HEK293 (cell line): ENCODE results near the gene TNFSF13B.

Experiments
- CTCF ChIA-PET: fragments of 350-600 bp; formaldehyde crosslinking; extraction: SDS; loops from one replicate; lab custom pipeline; 2021; ENCODE audit warnings: antibody characterized with exemption; lab: Yijun Ruan, JAX
- POLR2A ChIA-PET: fragments of 300-600 bp; formaldehyde crosslinking; extraction: SDS; loops from one replicate; lab custom pipeline; 2020; ENCODE audit warnings: antibody characterized with exemption, inconsistent platforms; lab: Yijun Ruan, JAX
- H3K27ac ChIP-seq: fragments of 200-500 bp; sonication (Bioruptor generic); 2 replicates; pipeline ENCODE4 v1.5.1; 2014; ENCODE audit warnings: low read depth, low read length, control low read depth, inconsistent platforms; ENCODE audit errors: extremely low read depth
- H3K36me3 ChIP-seq, 2 experiments: fragments of 200-500 bp in 1 of 2; sonication (Bioruptor generic) in 1 of 2; 1 replicate in 1 of 2; 2 replicates in 1 of 2; pipeline ENCODE4 v1.5.1; 2014 to 2017; ENCODE audit warnings: inconsistent platforms in 2 of 2, low read length in 2 of 2; ENCODE audit not compliant: control insufficient read depth in 2 of 2, insufficient read depth in 1 of 2
- H3K4me1 ChIP-seq: fragments of 200-500 bp; sonication (Bioruptor generic); 2 replicates; pipeline ENCODE4 v1.5.1; 2014; ENCODE audit warnings: mild to moderate bottlenecking, low read length, inconsistent platforms; ENCODE audit not compliant: control insufficient read depth, insufficient read depth
- H3K4me3 ChIP-seq: 2 replicates; pipeline ENCODE4 v1.5.1; 2011; ENCODE audit warnings: low read depth, mild to moderate bottlenecking, control low read depth, low read length, moderate library complexity
- H3K9me3 ChIP-seq: fragments of 200-500 bp; sonication (Bioruptor generic); 2 replicates; pipeline ENCODE4 v1.5.1; 2014; ENCODE audit warnings: low read depth, low read length, inconsistent platforms; ENCODE audit not compliant: control insufficient read depth, insufficient read depth
- EGR2 ChIP-seq: fragments of 450-650 bp; formaldehyde crosslinking; IDR thresholded peaks from 2 replicates; pipeline ENCODE4 v1.5.1; 2016; ENCODE audit warnings: low read depth, missing biosample characterization, missing genetic modification characterization
- IKZF3 ChIP-seq: fragments of 450-650 bp; IDR thresholded peaks from 2 replicates; pipeline ENCODE4 v1.5.0; 2018; ENCODE audit warnings: missing biosample characterization, mild to moderate bottlenecking, missing genetic modification characterization, moderate library complexity
- KLF17 ChIP-seq: fragments of 450-650 bp; formaldehyde crosslinking; IDR thresholded peaks from 2 replicates; pipeline ENCODE4 v1.5.1; 2016; ENCODE audit warnings: missing biosample characterization, missing genetic modification characterization
- KLF7 ChIP-seq: fragments of 450-650 bp; formaldehyde crosslinking; IDR thresholded peaks from 2 replicates; pipeline ENCODE4 v1.5.1; 2016; ENCODE audit warnings: missing biosample characterization, missing genetic modification characterization, borderline replicate concordance
- REPIN1 ChIP-seq: fragments of 450-650 bp; formaldehyde crosslinking; IDR thresholded peaks from 2 replicates; pipeline ENCODE4 v1.5.1; 2017; ENCODE audit warnings: missing biosample characterization, missing genetic modification characterization, low read depth
- TRIM28 ChIP-seq: IDR thresholded peaks from 2 replicates; pipeline ENCODE4 v1.6.1; 2011; ENCODE audit warnings: low read length, control low read depth, borderline replicate concordance
- ZFP37 ChIP-seq: fragments of 450-650 bp; formaldehyde crosslinking; IDR thresholded peaks from 2 replicates; pipeline ENCODE4 v1.5.1; 2016; ENCODE audit warnings: missing biosample characterization, missing genetic modification characterization
- ZNF140 ChIP-seq: fragments of 450-650 bp; formaldehyde crosslinking; IDR thresholded peaks from 2 replicates; pipeline ENCODE4 v1.5.1; 2016; ENCODE audit warnings: missing biosample characterization, missing genetic modification characterization
- ZNF266 ChIP-seq: fragments of 450-650 bp; formaldehyde crosslinking; IDR thresholded peaks from 2 replicates; pipeline ENCODE4 v1.5.1; 2016; ENCODE audit warnings: missing biosample characterization, missing genetic modification characterization, low read depth
- ZNF274 ChIP-seq, 2 experiments: fragments of 200-500 bp in 1 of 2; fragments of 450-650 bp in 1 of 2; sonication (Bioruptor generic) in 1 of 2; formaldehyde crosslinking in 1 of 2; IDR thresholded peaks; 2 replicates each; pipeline versions ENCODE4 v1.5.1 to v1.6.1; 2014 to 2016; ENCODE audit warnings: borderline replicate concordance in 1 of 2, inconsistent platforms in 1 of 2, low read length in 1 of 2, missing biosample characterization in 1 of 2, missing genetic modification characterization in 1 of 2
- ZNF530 ChIP-seq: fragments of 450-650 bp; formaldehyde crosslinking; IDR thresholded peaks from 2 replicates; pipeline ENCODE4 v1.5.1; 2016; ENCODE audit warnings: low read depth, missing biosample characterization, missing genetic modification characterization
- ZNF580 ChIP-seq: fragments of 450-650 bp; formaldehyde crosslinking; IDR thresholded peaks from 2 replicates; pipeline ENCODE4 v1.5.1; 2016; ENCODE audit warnings: missing biosample characterization, missing genetic modification characterization
- ZNF791 ChIP-seq: fragments of 450-650 bp; formaldehyde crosslinking; IDR thresholded peaks from 2 replicates; pipeline ENCODE4 v1.5.1; 2016; ENCODE audit warnings: missing biosample characterization, missing genetic modification characterization
- ZNF830 ChIP-seq: fragments of 450-650 bp; IDR thresholded peaks from 2 replicates; pipeline ENCODE4 v1.5.0; 2018; ENCODE audit warnings: missing biosample characterization, missing genetic modification characterization, low read depth, mild to moderate bottlenecking, moderate library complexity
- TF ChIP-seq, protein P1 (sequence below): fragments of 450-650 bp; formaldehyde crosslinking; IDR thresholded peaks from 2 replicates; pipeline ENCODE4 v1.5.1; 2017; ENCODE audit warnings: missing biosample characterization, missing genetic modification characterization
- TF ChIP-seq, protein P2 (sequence below): fragments of 450-650 bp; formaldehyde crosslinking; IDR thresholded peaks from 2 replicates; pipeline ENCODE4 v1.5.1; 2017; ENCODE audit warnings: missing biosample characterization, missing genetic modification characterization

TNFSF13B gene

GRCh38 chr13:108276060-108276459 is 6.5 kb downstream of the TNFSF13B start:
- Histone ChIP-seq H3K4me1 (no peaks in the 10 kb centered on the region), H3K27ac (no peak overlapping the region), H3K9me3 (no peaks in the 10 kb centered on the region), H3K36me3 (no peaks in the 10 kb centered on the region), H3K4me3 (no peak overlapping the region)
- ChIA-PET POLR2A (no interaction called here), CTCF (no interaction called here)
- TF ChIP-seq IKZF3 (tag by site-specific recombination) (no peak), ZNF140 (tag by site-specific recombination) (no peak), ZNF530 (tag by site-specific recombination) (no peak), TRIM28 (no peak), ZFP37 (tag by site-specific recombination) (no peak)
- TF ChIP-seq, protein P1, sequence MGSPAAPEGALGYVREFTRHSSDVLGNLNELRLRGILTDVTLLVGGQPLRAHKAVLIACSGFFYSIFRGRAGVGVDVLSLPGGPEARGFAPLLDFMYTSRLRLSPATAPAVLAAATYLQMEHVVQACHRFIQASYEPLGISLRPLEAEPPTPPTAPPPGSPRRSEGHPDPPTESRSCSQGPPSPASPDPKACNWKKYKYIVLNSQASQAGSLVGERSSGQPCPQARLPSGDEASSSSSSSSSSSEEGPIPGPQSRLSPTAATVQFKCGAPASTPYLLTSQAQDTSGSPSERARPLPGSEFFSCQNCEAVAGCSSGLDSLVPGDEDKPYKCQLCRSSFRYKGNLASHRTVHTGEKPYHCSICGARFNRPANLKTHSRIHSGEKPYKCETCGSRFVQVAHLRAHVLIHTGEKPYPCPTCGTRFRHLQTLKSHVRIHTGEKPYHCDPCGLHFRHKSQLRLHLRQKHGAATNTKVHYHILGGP (tag by site-specific recombination): no peak

- ChIA-PET POLR2A (no interaction called here), CTCF (interaction anchor here (1.2 kb wide), 1 partner anchor 10 kb away, joined by 4 read pairs; no protein-coding TSS in a partner anchor)
- H3K9me3 ChIP-seq: no peaks in the 10 kb centered on the region
- no peaks in the 10 kb centered on the region for H3K4me1 ChIP-seq
- no peak overlapping the region for H3K27ac ChIP-seq
- H3K36me3 ChIP-seq: no peaks in the 10 kb centered on the region
- no peak overlapping the region for H3K4me3 ChIP-seq
- TF ChIP-seq ZNF830 (no peak), ZFP37 (tag by site-specific recombination) (no peak), KLF7 (tag by site-specific recombination) (no peak), ZNF140 (tag by site-specific recombination) (no peak), ZNF580 (tag by site-specific recombination) (no peak), ZNF266 (tag by site-specific recombination) (no peak)
These were observed 8.9 kb downstream of the TNFSF13B start for GRCh38 chr13:108278466-108278865.

DNA sequence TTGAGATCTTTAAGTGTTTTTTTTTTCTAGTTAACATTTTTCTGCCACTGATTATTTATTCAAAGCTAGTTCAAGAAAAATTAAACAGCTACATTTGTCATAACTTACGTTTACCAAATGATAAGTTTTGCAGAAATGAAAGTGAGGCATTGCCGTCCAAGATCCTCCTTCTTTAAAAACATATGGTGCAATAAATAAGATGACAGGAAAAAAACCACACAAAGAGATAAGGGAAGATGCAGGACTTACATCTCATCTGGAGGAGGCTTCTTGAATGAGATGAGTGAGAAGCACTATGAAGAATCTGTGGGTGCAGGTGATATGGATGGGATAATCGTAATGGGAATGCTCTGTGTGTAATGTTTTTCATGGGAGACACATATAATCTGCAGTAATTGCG is 12.4 kb downstream of the TNFSF13B start:
- Histone ChIP-seq H3K4me3 (no peak overlapping the region), H3K4me1 (no peaks in the 10 kb centered on the region), H3K9me3 (no peaks in the 10 kb centered on the region), H3K36me3 (no peaks in the 10 kb centered on the region), H3K27ac (no peak overlapping the region)
- CTCF ChIA-PET: no interaction called here
- POLR2A ChIA-PET: no interaction called here
- no peak for TF ChIP-seq ZNF274 (IDR thresholded peaks at IDR 0.05; ENCODE audit: low read length)
- TF ChIP-seq ZNF274 (tag by site-specific recombination; IDR thresholded peaks at IDR 0.05; ENCODE audit: borderline replicate concordance): no peak
- no peak for TF ChIP-seq KLF17 (tag by site-specific recombination)
- TF ChIP-seq ZNF791 (tag by site-specific recombination): no peak
- TF ChIP-seq REPIN1: no peak
- TF ChIP-seq EGR2: no peak
- TF ChIP-seq, protein P2, sequence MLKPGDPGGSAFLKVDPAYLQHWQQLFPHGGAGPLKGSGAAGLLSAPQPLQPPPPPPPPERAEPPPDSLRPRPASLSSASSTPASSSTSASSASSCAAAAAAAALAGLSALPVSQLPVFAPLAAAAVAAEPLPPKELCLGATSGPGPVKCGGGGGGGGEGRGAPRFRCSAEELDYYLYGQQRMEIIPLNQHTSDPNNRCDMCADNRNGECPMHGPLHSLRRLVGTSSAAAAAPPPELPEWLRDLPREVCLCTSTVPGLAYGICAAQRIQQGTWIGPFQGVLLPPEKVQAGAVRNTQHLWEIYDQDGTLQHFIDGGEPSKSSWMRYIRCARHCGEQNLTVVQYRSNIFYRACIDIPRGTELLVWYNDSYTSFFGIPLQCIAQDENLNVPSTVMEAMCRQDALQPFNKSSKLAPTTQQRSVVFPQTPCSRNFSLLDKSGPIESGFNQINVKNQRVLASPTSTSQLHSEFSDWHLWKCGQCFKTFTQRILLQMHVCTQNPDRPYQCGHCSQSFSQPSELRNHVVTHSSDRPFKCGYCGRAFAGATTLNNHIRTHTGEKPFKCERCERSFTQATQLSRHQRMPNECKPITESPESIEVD: no peak
